ENCODE data around the gene TBC1D22A.
A peak's percentile ranks its signal among the peaks of the same experiment; 100 is the strongest.

TBC1D22A gene, protein sequence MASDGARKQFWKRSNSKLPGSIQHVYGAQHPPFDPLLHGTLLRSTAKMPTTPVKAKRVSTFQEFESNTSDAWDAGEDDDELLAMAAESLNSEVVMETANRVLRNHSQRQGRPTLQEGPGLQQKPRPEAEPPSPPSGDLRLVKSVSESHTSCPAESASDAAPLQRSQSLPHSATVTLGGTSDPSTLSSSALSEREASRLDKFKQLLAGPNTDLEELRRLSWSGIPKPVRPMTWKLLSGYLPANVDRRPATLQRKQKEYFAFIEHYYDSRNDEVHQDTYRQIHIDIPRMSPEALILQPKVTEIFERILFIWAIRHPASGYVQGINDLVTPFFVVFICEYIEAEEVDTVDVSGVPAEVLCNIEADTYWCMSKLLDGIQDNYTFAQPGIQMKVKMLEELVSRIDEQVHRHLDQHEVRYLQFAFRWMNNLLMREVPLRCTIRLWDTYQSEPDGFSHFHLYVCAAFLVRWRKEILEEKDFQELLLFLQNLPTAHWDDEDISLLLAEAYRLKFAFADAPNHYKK

DNA sequence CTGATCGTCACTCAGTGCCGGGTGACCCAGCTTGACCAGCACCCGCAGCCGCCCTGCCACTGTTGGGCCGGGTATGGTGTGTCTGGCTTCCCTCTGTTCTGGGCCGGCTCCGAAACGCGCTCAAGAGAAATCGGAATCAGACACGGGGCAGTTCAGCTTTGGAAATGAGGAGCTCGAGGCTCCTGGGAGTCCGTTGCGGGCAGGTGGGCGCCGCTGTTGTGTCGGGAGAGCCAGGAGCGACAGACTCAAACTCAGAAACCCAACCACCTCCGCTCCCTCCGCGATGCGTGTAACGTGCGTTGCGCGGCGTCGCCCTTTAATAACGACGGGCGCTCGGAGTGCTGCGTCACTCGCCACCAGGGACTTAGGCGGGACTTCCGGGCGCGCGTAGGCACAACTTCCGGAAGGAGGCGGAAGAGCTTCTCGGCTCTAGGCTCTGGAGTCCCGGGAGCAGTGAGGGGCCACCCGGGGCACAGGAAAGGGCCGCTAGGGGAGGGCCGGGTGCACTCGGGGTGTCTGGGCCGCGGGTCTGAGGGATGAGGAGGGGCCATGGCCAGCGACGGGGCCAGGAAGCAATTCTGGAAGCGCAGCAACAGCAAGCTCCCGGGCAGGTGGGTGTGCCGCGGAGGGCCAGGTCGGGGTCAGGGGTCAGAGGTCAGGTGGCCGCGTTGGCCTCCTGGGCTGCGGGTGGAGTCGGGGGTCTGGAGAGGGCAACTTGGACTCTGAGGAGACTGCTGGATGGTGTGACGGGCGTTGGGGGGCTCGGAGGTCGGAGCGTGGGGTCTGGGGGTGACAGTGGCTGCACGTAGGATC is at the start of gene TBC1D22A:
Gene TBC1D22A (plus strand): TSS at position 413 of the 813 bp plus-strand sequence. CDS start 137 bp downstream, at position 550.
- peak; percentile 97 for DNase-seq

DNA sequence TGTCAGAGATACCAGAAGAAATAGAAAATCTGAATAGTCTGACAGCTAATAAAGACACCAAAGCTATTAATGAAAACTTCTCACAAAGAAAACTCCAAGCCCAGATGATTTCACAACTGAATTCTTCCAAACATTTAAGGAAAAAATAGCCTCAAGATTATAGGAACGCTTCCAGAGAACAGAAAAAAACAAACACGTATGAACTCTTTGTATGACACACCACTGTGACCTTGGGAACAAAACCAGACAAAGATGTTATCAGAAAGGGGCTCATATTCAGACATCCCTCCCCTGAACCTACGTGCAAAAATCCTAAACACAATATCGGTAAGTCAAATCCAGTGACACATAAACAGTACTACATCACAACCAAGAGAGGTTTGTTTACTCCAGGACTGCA is 47.9 kb upstream of the TBC1D22A start:
- no peak for DNase-seq

DNA sequence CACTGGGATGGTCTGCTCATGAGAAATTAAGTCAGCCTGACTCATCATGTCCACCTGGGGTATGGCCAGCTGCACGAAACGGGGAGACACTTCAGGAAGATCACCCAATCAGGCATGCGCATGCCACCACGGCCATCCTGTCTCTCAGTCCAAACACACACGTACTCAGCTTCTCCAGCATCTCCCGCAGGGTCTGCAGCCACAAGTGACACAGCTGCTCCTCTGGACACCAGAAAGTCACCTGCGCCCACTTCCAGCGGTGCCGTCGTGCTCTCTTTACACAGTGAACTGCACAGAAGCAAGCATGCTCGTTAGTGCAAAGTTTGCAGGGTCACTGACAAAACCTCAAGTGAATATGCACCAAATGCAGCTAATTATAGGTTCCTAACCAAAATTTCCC is 42.5 kb upstream of the TBC1D22A start:
- no peak for DNase-seq

DNA sequence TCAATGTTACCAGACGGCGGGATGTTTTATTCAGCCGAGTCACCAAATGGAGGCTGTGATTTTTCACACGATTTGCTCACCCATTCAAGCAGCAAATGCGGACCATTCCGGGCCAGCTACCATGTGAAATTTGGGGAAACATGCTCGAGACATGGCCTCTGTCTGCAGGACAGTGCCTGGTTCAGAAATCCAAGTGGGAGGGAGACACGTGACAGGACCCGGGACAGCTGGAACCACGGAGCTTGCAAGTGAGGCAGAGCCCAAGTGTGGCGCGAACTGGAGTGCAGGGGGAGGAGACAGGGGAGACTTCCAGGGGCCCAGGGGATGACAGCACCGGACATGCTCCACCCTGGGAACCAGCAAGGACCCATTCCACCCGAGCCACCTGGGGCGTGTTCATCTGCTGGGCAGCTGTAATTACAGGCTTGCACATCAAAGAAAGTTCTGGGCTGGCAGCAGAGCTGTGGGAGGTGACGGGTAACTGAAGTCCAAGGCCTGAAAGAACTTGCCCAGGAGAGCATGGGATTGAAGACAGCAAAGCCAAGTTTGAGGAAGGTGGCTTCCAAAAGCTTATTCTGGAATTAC is 40.9 kb upstream of the TBC1D22A start:
- DNase-seq, result no peak

DNA sequence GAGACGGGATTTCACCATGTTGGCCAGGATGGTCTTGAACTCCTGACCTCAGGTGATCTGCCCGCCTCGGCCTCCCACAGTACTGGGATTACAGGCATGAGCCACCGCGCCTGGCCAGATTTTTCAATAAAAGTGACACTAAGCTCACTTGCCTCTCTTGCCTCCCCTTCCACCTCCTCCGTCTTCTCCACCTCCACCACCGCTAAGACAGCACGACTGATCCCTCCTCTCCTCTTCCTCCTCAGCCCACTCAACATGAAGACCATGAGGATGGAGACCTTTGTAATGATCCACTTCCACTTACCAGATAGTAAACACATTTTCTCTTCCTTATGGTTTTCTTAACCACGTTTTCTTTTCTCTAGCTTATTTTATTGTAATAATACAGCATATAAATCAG is 38.6 kb upstream of the TBC1D22A start:
- no peak for DNase-seq

DNA sequence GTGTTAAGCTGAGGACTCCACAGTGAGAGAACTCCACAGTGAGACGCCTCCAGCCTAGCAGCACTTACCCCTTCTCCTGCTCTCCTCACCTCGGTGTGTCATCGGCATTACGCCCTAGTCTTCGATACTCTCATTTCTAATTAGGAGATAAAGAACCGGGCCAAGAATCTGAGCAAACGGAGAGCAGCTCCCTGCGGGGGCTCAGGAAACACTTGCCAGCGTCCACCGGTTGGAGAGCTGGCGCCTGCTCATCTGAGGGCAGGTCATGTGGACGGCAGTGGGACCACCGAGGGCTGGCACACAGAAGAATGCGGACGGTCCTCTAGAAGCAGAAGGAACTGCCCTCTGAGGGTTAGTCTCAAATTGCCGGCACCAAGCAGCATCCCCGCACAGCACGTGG is 37.4 kb upstream of the TBC1D22A start:
- no peak for DNase-seq

DNA sequence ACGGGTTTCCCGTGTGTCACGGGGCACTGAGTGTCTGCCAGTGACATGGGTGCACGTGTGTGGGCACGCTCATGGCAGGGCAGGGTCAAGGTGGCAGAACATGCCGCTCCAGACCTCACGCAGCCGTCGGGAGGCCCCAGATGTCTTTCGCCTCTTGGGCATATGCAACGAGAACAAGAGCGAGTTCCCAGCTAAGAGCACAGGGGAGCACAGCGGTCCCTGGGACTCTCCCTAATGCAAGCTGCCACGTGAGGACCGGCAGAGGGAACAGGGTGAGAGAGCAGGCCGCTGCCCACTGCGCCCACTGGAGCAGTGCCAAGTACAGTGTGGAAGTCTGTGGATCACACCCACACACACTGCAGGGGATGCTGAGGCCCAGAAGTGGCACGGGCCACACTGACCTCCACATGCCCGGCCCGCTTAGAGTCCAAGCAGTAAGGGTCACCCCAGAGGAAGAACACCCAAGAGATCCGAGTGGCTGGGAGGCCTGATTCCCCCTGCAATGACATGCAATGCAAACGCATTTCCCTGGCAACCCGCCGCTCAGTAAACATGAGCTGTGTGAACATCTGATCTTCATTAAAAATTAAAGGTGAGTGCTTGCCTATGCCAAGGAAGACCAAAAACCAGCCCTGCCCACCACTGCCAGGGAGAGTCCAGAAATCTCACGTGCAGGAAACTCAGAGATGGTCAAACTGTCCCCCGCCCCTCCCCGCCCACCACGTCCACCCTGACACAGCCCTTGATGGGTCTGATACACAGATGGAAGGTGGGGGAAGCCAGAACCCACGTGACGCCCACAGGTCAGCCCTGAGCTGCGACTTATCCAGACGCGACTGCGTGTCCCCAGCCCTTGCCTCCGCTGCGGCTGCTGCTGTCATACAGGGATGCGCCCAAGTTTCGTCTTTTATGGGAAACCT is 36.1 kb upstream of the TBC1D22A start:
- no peak for DNase-seq

DNA sequence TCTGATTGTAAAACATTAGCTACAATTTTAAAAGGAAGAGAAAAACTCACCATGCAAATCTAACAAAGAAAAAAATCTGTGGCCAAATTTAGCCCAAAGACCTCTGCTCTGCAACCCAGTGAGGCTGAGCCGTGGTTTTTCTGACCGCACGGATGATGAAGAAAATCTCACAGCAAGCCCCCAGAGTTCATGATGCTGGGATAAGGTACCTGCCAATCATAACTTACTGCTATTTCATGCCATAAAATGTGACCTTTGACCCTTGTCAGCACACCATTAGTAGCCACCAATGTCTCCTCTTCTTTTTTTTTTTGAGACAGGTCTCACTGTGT is 35.5 kb upstream of the TBC1D22A start:
- DNase-seq, result no peak

DNA sequence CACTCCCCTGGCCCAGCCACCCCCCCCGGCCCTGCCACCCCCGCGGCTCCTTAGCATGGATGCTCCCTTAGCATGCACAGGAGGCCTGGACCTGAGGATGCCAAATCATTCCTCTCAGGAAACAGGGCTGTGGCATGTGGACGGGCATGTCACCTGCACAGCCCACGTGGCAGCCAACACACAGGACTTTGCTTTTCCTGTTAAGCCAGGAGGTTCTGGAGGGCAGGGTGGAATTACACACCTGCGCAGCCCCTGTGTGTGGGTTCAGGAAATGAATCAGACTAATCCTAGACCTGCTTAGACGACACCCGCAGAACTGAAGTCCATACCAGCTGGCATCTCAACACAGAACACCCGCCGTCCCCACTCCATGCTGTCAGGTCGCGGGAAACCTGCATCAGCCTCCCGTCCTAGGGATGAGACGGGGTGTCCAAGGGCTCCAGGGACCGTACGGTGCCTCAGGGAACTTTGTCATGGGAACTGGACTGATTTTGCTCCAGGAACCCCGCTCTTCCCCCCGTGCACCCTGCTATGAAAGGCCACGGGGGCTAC is 34.6 kb upstream of the TBC1D22A start:
- DNase-seq, result no peak

DNA sequence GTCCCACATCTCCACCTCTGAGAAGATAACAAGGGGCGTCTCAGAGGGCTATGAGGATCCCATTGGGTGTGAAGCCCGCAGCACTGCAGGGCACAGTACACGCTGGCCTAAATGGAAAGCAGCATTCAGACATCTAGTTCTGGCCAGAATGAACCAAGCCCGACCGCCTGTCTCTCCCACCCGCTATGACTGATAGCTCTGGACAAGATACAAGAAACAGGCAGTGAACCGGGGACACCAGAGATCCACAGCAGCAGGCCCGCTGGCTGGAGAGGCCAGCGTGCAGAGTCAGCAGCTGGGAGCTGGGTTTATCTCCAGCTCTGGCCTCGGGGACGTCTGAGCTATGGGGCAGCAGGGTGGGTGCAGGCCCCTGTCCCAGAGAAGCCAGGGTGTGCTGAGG is 34.0 kb upstream of the TBC1D22A start:
- DNase-seq, result no peak

DNA sequence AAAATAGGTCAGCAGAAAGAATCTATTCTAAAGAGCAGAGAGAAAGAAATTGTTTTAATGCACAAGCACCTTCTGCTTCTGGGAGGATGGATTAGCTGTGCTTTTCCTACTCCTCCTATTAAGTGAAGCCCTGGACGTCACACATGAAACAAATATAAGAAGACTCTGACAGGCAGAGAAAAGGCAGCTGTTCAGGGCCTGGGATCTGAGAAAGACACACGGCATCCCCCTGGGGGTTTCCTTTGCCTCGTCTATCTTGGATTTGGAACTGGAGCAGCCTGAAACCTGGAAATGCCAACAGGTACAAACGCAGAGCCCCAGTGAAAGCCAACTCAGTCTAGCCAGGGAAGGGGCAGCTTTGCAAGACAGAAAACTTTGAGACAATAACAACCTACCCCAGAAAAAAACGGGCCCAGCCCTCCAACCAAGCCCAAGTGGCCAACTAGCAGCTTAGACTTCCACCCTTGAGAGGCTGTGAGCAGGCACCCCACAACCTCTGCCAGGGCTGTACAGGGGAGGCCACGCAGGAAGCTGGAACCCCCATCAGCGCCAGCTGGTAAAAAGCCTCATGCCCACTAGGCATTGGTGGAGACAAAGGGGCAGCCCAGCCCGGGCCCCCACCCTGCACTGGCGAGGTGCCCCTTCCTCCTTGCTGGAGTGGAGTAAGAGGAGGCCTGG is 31.7 kb upstream of the TBC1D22A start:
- no peak for DNase-seq

DNA sequence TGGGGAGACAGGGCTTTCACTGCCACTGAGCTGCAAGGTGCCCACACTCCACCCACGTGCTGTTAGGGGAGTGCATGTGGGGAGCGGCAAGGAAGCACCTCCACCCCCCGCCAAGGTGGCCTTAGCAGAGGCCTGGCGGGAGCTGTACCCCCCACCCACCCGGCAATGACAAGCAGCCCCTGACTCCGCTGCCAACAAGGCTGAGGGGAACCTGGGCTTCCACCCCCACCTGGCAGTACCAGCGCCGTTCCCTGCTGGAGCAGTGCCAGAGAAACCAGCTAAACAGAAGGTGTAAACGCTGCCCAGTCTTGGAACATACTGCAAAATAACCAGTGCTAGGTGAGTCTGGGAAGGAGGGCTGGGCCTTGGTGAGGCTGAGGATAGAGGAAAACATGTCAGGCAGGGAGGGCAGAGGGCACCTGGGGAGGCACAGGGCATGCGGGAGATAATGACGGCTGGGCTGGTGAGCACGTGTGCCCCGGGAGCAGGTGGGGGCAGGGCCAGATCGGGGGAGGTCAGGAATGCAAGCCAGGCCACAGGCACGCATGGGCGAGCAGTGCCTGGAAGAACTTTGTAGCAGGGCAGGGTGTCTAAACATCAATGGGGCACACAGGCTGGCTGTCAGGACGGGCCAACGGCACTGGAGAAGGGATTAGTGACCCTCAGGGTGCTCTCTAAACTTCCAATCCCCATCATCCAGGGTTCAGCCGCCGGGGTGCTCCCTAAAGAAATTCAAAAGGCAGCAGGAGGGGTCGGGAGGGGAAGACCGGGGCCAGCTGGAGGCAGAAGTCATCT is 31.0 kb upstream of the TBC1D22A start:
- no peak for DNase-seq

DNA sequence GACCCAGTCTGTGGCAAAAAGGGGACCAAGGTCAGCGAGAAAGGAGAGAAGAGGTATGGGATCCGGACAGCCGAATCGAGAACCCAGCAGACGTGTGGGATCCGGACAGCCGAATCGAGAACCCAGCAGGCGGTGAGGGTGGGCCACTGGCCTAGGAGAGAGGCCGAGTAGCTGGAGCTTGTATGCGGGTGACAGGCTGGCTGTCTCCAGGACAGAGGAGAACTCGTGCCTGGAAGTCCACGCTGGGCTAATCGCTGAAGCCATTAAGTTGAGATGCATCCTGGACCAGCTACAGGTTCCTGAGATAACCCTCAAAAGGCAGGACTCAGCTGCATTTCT is 30.4 kb upstream of the TBC1D22A start:
- DNase-seq, result no peak

DNA sequence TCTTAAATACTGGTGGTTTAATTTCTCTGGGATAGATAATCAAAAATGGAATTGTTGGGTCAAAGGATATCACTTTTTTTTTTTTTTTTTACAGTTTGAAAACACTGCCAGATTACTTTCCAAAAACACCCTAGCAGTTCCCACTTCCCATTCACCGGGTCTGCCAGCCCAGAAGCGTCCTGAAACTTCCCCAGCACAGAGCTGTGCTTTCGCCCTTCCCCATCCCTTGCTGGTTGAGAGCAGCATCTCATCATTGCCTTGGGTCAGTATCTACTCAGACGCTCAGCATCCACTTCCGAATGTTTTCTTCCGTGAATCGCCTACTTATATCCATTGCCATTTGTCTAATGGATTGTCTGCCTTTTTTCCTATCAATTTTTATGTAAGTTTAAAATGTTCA is 29.9 kb upstream of the TBC1D22A start:
- no peak for DNase-seq

DNA sequence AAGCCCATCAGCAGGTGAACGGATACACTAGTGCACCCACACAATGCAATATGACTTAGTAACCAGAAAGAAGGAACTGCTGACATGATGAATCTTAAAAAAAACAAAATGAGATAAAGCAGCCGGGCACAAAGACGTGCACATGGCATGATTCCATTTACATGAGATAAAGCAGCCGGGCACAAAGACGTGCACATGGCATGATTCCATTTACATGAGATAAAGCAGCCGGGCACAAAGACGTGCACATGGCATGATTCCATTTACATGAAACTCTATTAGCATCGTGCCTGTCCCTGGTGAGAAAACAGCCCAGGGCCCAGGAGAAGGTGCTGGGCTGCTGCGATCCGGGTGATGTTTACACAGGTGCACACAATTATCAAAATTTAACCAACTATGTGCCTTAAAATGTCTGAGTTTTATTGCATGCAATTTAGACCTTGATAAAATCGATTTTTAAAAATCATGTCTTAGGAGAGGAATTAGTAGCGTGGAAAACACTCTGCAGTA is 28.2 kb upstream of the TBC1D22A start:
- peak; percentile 48 for DNase-seq

DNA sequence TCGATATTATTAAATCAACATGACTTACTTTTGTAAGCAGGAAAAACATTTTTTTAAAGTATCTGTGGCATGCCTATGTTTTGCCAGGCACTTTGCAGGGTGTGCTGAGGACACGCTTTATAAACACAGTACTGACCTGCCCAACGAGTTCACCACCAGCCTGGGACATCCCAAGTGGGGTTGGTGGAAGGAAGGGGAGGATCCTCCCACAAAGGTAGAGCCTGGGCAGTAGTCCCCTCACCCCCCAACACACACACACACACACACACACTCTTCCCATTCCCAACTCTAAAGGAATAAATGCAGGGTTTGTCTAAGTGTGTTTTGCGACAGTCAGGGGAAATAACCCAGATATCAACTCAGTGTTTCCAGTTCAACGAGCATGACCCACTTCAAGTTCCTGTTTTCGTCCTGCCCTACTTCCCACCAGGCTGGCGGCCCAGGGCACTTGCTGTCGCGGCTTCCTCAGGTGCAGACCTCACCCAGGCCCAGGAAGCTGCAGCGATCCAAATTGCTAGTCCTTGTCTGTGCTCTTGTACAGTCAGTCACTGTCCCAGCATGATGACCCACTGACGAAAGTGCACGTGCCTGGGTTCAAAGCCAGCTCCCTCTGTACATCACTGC is 27.5 kb upstream of the TBC1D22A start:
- peak; percentile 88 for DNase-seq

DNA sequence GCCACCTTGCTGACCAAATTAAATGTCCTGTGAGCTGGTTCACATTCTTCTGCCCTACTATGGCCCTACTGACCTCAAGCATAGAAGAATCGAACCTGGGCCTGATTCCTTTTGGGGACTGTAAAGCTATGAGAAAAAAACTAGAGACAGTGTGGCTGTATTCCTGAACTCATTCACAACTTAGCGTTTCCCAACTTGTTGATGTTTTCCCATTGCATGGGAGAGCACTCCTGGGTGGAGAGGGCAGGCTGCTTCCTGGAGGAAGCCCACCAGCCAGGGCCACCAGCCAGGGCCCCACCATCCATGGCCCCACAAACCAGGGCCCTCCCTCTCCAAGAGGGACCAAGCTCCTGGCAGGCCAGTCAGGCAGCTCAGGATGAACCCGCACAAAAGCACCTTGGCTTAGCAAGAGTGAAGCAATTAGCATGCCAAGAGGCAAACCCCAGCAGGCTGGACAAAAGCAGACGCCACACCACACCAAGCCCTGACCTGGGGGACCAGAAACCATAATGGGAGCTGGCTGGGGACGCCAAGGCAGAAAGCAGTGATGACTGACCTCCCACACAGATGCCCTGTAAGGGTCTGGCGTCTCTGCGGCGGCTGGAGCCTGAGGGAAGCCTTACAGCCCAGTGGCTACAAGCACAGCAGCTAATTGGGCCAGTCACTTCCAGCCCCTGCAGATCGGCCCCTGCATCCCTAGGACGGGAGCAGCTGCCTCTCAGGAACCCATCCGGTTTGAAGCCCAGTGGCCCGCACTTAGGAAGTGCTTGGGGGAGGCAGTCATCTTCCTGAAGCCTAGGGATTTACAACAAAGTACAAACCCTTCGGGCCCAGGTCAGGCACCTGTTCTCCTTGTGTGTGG is 26.5 kb upstream of the TBC1D22A start:
- peak; percentile 44 for DNase-seq

DNA sequence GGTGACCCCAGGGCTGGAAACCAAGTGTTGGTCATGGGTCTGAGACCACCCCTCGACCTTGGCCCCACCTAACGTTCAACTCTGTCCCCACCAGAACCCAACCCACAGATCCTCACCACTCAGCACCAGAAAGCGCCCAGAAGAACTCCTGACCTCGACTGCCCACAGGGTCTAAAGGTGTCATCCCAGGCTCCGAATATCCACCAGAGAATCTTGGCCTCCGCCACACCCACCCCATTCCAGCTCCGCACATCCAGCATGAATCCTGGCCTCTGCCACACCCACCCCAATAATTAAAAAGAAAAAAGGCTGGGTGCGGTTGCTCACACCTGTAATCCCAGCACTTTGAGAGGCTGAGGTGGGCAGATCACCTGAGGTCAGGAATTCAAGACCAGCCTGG is 25.7 kb upstream of the TBC1D22A start:
- no peak for DNase-seq
